Mesothelial cell of epicardium (in vitro differentiated cells): ENCODE data around the gene KIAA1549. TPM values are rescaled to one million over a fixed set of nuclear protein-coding genes. Genes with fewer than 3 reads are reported as not detected.
A peak's percentile ranks its signal among the peaks of the same experiment; 100 is the strongest.

Experiments
- DNase-seq, 2 experiments: peaks; one replicate each; pipeline ENCODE4 v3.0.0; 2021; ENCODE audit warnings: low spot score in 2 of 2; ENCODE audit not compliant: unreplicated experiment in 2 of 2
- H3K27ac Mint-ChIP-seq: 2 replicates; pipeline ENCODE4 v1.8.0; 2021; ENCODE audit warnings: mixed read lengths
- H3K27me3 Mint-ChIP-seq: 2 replicates; pipeline ENCODE4 v1.8.0; 2021; ENCODE audit warnings: low read depth, mixed read lengths
- H3K36me3 Mint-ChIP-seq: 2 replicates; pipeline ENCODE4 v1.8.0; 2021; ENCODE audit warnings: mixed read lengths
- H3K4me1 Mint-ChIP-seq: 2 replicates; pipeline ENCODE4 v1.8.0; 2021; ENCODE audit warnings: mixed read lengths
- H3K4me3 Mint-ChIP-seq: 2 replicates; pipeline ENCODE4 v1.8.0; 2021; ENCODE audit warnings: mild to moderate bottlenecking, moderate library complexity, mixed read lengths
- H3K9me3 Mint-ChIP-seq: 2 replicates; pipeline ENCODE4 v1.8.0; 2021; ENCODE audit warnings: mixed read lengths
- CTCF ChIP-seq: fragments of 200-600 bp; sonication (generic); IDR thresholded peaks from one replicate; pipeline ENCODE4 v1.5.0; 2021; ENCODE audit warnings: antibody characterized with exemption; ENCODE audit not compliant: unreplicated experiment
- total RNA-seq: library from RNA; stranded (reverse); gene quantifications from 3 replicates; pipeline ENCODE4 v1.2.1, GENCODE V29; 2021

The KIAA1549 gene
- total RNA-seq, 1 donor from 2014 or later: 34.8 TPM

GRCh38 chr7:138970952-138971351, 10.2 kb downstream of the KIAA1549 start:
- peaks cover 5% of the 10 kb centered on the region for H3K9me3 Mint-ChIP-seq
- peaks cover 17% of the 10 kb centered on the region for H3K4me1 Mint-ChIP-seq
- H3K36me3 Mint-ChIP-seq: peaks cover 5% of the 10 kb centered on the region
- H3K27me3 Mint-ChIP-seq: no peaks in the 10 kb centered on the region
- no peak overlapping the region for H3K4me3 Mint-ChIP-seq
- H3K27ac Mint-ChIP-seq: no peak overlapping the region
- TF ChIP-seq CTCF: no peak
- DNase-seq: no peak

- DNase-seq: no peak
- H3K9me3 Mint-ChIP-seq: peaks cover 5% of the 10 kb centered on the region
- no peaks in the 10 kb centered on the region for H3K27me3 Mint-ChIP-seq
- peaks cover 5% of the 10 kb centered on the region for H3K36me3 Mint-ChIP-seq
- H3K4me3 Mint-ChIP-seq: no peak overlapping the region
- no peak overlapping the region for H3K27ac Mint-ChIP-seq
- peaks cover 13% of the 10 kb centered on the region for H3K4me1 Mint-ChIP-seq
- no peak for TF ChIP-seq CTCF
Observed at GRCh38 chr7:138970446-138970845, 10.7 kb downstream of the KIAA1549 start.

GRCh38 chr7:138967159-138967558, 14.0 kb downstream of the KIAA1549 start:
- no peak for TF ChIP-seq CTCF
- H3K27ac Mint-ChIP-seq: peak overlapping the region; percentile 59
- no peak overlapping the region for H3K4me3 Mint-ChIP-seq
- H3K4me1 Mint-ChIP-seq: peaks cover 8% of the 10 kb centered on the region
- no peak for DNase-seq
- H3K36me3 Mint-ChIP-seq: peaks cover 7% of the 10 kb centered on the region
- H3K9me3 Mint-ChIP-seq: peaks cover 5% of the 10 kb centered on the region
- H3K27me3 Mint-ChIP-seq: no peaks in the 10 kb centered on the region

GRCh38 chr7:138964624-138965436, 16.4 kb downstream of the KIAA1549 start:
- Mint-ChIP-seq H3K27me3 (no peaks in the 10 kb centered on the region), H3K36me3 (peaks cover 3% of the 10 kb centered on the region), H3K9me3 (peaks cover 5% of the 10 kb centered on the region), H3K27ac (no peak overlapping the region), H3K4me3 (no peak overlapping the region), H3K4me1 (peaks cover 8% of the 10 kb centered on the region)
- DNase-seq: no peak
- no peak for TF ChIP-seq CTCF

- DNase-seq: no peak
- Mint-ChIP-seq H3K27me3 (no peaks in the 10 kb centered on the region), H3K9me3 (no peaks in the 10 kb centered on the region), H3K36me3 (peaks cover 2% of the 10 kb centered on the region), H3K27ac (no peak overlapping the region), H3K4me3 (no peak overlapping the region), H3K4me1 (peaks cover 8% of the 10 kb centered on the region)
- TF ChIP-seq CTCF: no peak
Observed at GRCh38 chr7:138963675-138964074, 17.5 kb downstream of the KIAA1549 start.
